ENCODE results near the gene ATP5MG. TPM values are rescaled to one million over a fixed set of nuclear protein-coding genes. Genes with fewer than 3 reads are reported as not detected.

The ATP5MG gene
- total and polyA plus RNA-seq, 10 of the 15 experiments (the other 5 are each of a cell fraction or from before 2014, with no cell fraction given): 211 to 2,276 (median 633) TPM

GRCh38 chr11:118353084-118353710 is 48.2 kb upstream of the ATP5MG start:
- ChIA-PET RAD21 (ENCODE audit: unreplicated experiment) (interaction anchor here (0.7 to 2.2 kb wide), 6 partner anchors 44 to 528 kb away, joined by 3 to 22 read pairs (median 5); no protein-coding TSS in a partner anchor), SMC1A (ENCODE audit: uncharacterized antibody, unreplicated experiment) (interaction anchor here (1.1 to 4.9 kb wide), 10 partner anchors 39 to 154 kb away, joined by 3 to 31 read pairs (median 4); no protein-coding TSS in a partner anchor), POLR2A (interaction anchor here (1.2 kb wide), 1 partner anchor 159 kb away, joined by 11 read pairs; no protein-coding TSS in a partner anchor), CTCF (interaction anchor here (0.6 to 8.9 kb wide), 21 partner anchors 10 to 529 kb away, joined by 3 to 72 read pairs (median 4); partner anchors contain the start of genes CD3D and MPZL3)
- no peaks in the 10 kb centered on the region for H4K20me1 ChIP-seq (ENCODE audit: control insufficient read depth, insufficient read depth)
- TF ChIP-seq BHLHE40 (IDR thresholded peaks at IDR 0.05; ENCODE audit: borderline replicate concordance in 1 of 2, low read depth in 2 of 2, low read length in 1 of 2): no peak
- TF ChIP-seq ESRRA (IDR thresholded peaks at IDR 0.05; ENCODE audit: low read length): no peak
- TF ChIP-seq SMC3 (IDR thresholded peaks at IDR 0.05; ENCODE audit: borderline replicate concordance, low read length): peak; percentile 59; the same call in 1 of the 2 replicates
- TF ChIP-seq, protein P1, sequence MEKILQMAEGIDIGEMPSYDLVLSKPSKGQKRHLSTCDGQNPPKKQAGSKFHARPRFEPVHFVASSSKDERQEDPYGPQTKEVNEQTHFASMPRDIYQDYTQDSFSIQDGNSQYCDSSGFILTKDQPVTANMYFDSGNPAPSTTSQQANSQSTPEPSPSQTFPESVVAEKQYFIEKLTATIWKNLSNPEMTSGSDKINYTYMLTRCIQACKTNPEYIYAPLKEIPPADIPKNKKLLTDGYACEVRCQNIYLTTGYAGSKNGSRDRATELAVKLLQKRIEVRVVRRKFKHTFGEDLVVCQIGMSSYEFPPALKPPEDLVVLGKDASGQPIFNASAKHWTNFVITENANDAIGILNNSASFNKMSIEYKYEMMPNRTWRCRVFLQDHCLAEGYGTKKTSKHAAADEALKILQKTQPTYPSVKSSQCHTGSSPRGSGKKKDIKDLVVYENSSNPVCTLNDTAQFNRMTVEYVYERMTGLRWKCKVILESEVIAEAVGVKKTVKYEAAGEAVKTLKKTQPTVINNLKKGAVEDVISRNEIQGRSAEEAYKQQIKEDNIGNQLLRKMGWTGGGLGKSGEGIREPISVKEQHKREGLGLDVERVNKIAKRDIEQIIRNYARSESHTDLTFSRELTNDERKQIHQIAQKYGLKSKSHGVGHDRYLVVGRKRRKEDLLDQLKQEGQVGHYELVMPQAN (conservative IDR thresholded peaks at IDR 0.05): no peak
- TF ChIP-seq, protein P2, sequence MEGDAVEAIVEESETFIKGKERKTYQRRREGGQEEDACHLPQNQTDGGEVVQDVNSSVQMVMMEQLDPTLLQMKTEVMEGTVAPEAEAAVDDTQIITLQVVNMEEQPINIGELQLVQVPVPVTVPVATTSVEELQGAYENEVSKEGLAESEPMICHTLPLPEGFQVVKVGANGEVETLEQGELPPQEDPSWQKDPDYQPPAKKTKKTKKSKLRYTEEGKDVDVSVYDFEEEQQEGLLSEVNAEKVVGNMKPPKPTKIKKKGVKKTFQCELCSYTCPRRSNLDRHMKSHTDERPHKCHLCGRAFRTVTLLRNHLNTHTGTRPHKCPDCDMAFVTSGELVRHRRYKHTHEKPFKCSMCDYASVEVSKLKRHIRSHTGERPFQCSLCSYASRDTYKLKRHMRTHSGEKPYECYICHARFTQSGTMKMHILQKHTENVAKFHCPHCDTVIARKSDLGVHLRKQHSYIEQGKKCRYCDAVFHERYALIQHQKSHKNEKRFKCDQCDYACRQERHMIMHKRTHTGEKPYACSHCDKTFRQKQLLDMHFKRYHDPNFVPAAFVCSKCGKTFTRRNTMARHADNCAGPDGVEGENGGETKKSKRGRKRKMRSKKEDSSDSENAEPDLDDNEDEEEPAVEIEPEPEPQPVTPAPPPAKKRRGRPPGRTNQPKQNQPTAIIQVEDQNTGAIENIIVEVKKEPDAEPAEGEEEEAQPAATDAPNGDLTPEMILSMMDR (IDR thresholded peaks at IDR 0.05 in 2 of 3, conservative IDR thresholded peaks at IDR 0.05 in 1 of 3; ENCODE audit: control insufficient read depth in 2 of 3, extremely low read depth in 1 of 3, insufficient read depth in 1 of 3, low read depth in 3 of 3, low read length in 3 of 3): peak; percentile 34 to 49 (median 47); a peak in 5 of 6 replicates
- TF ChIP-seq REST (IDR thresholded peaks at IDR 0.05; ENCODE audit: low read depth, low read length): no peak
- no peak for TF ChIP-seq POLR2AphosphoS2 (IDR thresholded peaks at IDR 0.05; ENCODE audit: low read depth, low read length)
- TF ChIP-seq RAD21 (IDR thresholded peaks at IDR 0.05; ENCODE audit: insufficient read depth, low read depth, low read length): peak; percentile 55
- DNase-seq (ENCODE audit: low read depth, low spot score) (no peak), FAIRE-seq (no peak), ATAC-seq (no peak)
- no peaks in the 10 kb centered on the region for H3K36me3 ChIP-seq (ENCODE audit: control insufficient read depth in 2 of 2, insufficient read depth in 2 of 2, low read length in 1 of 2)
- no peaks in the 10 kb centered on the region for H3K4me1 ChIP-seq (ENCODE audit: control insufficient read depth, insufficient read depth, low read length)
- intact Hi-C loops (cut with micrococcal nuclease; ENCODE audit: unreplicated experiment) (loop anchor here (2.0 to 5.0 kb wide), 3 partner anchors 56 to 206 kb away; no protein-coding TSS in a partner anchor), in situ Hi-C loops (cut with MboI) (no loop called here)
- H3K27ac ChIP-seq (ENCODE audit: control insufficient read depth, insufficient read depth): no peak overlapping the region
- H3K4me3 ChIP-seq: no peak overlapping the region
- under 1% methylated on average over 6 of the region's 6 CpGs for WGBS (ENCODE audit: insufficient coverage, insufficient replicate concordance, low lambda C conversion rate, missing lambda C conversion rate)
- H3K79me2 ChIP-seq (ENCODE audit: control insufficient read depth, insufficient read depth, low read length): no peaks in the 10 kb centered on the region
- H3K9ac ChIP-seq (ENCODE audit: control insufficient read depth, insufficient read depth, low read length): no peak overlapping the region
- no peaks in the 10 kb centered on the region for H3K9me3 ChIP-seq (replicated peaks; ENCODE audit: control insufficient read depth, insufficient read depth, low read length)
- BruUV-seq (replicated peaks): no TSS peak
- H2AFZ ChIP-seq (ENCODE audit: control insufficient read depth, low read depth, low read length): no peak overlapping the region
- H3K27me3 ChIP-seq (replicated peaks in 1 of 2; ENCODE audit: control insufficient read depth in 2 of 2, insufficient read depth in 2 of 2, low read length in 1 of 2): peaks cover 0 to 4% of the 10 kb centered on the region in 2 experiments; a peak in 1 of 4 replicates
- H3K4me2 ChIP-seq (ENCODE audit: control insufficient read depth, insufficient read depth): no peak overlapping the region

Measured in GM12878 (cell line).